ENCODE measurements around the gene PARVG. TPM values are rescaled to one million over a fixed set of nuclear protein-coding genes. Genes with fewer than 3 reads are reported as not detected.

PARVG gene
- total RNA-seq, 4 donors from 2014 or later, result 18.3 to 92.0 (median 46.6) TPM

DNA sequence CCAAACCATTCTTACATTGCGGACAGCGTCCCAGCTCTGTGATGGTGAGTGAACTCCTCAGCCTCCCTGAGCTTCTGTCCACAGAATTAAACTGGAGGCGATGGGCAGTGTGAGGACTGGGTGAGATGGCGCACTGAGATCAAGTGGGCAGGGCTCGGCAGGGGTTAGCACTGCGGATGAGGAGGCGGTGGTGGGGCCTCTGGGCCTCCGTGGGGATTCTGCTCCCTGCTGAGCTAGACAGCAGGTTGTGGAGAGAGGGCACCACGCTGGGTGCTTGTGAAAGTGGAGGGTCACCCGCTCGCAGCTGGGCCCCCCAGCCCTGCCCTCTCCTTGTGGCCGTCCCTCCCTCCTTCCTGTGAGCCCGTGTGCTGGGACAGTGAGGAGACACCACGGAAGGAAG is 25.6 kb upstream of the PARVG start:
- TF ChIP-seq, protein P1, sequence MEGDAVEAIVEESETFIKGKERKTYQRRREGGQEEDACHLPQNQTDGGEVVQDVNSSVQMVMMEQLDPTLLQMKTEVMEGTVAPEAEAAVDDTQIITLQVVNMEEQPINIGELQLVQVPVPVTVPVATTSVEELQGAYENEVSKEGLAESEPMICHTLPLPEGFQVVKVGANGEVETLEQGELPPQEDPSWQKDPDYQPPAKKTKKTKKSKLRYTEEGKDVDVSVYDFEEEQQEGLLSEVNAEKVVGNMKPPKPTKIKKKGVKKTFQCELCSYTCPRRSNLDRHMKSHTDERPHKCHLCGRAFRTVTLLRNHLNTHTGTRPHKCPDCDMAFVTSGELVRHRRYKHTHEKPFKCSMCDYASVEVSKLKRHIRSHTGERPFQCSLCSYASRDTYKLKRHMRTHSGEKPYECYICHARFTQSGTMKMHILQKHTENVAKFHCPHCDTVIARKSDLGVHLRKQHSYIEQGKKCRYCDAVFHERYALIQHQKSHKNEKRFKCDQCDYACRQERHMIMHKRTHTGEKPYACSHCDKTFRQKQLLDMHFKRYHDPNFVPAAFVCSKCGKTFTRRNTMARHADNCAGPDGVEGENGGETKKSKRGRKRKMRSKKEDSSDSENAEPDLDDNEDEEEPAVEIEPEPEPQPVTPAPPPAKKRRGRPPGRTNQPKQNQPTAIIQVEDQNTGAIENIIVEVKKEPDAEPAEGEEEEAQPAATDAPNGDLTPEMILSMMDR (IDR thresholded peaks at IDR 0.05; ENCODE audit: low read depth), result no peak

DNA sequence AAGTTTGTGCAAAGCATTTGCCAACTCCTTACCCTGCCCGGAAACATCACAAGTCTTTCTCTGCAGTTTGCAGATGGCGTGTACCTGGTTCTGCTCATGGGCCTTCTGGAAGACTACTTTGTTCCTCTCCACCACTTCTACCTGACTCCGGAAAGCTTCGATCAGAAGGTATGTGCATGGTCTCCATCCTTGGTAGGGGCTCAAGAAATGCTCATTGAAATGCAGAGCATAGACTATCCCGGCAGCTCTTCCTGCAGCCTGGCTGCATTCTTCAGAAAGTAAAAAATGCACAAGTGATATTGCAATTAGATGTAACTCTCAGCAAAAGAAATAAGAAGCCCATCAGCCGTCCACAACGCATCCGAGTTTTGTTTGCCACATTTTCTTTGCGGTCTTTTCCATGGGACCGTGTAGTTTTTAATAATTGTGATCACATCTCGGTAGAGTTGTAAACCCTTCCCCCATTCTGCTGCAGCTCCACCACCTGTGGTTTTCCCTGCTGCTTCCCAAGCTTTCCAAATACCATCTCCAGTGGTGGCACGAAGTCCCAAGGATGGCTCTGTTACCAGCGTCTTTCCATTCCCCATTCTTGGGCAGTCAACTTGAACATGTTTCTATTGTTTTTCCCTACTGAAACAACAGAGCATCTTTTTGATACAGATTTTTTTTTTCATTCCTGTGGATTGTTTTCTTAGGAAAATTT is 22.7 kb upstream of the PARVG start:
- TF ChIP-seq, protein P1 (IDR thresholded peaks at IDR 0.05; ENCODE audit: low read depth), result no peak

DNA sequence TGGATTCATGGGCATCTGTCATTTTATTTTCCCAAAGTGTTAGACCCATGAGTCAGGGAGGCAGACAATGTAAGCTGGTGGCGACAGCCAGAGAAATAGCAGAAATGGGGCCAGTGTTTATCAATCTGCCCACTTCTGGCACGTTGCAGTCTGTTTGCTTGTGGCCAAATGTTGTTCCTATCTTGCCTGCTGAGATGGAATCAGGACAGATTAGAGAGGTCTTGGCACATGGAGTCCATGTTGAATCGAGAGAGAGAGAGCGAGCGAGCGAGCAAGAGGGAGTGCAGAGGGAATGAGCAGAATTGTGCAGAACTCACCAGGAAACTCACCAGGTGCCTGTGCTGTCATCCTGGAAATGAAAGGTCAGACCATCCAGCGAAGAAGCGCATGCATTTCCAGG is 21.9 kb upstream of the PARVG start:
- TF ChIP-seq, protein P1 (IDR thresholded peaks at IDR 0.05; ENCODE audit: low read depth), result no peak

DNA sequence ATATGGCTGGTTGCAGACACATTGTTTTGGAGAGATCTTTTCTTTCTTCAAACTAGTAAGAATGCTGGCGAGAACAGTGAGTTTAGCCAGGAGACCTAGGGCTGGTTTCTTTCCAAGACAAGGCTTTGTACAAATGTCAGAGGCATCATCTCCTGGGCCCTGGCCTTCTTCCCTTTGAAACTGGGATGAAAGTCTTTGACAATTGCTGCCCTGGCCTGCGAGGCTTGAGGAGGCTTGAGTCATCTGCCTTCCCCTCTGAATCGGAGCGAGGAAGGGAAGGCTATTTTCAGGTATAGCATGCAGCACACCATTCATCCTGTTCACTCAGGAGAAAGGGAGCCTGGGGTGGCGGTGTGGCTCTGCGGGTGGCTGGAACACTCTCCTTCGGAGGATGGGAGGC is 21.5 kb upstream of the PARVG start:
- TF ChIP-seq, protein P1 (IDR thresholded peaks at IDR 0.05; ENCODE audit: low read depth), result no peak

DNA sequence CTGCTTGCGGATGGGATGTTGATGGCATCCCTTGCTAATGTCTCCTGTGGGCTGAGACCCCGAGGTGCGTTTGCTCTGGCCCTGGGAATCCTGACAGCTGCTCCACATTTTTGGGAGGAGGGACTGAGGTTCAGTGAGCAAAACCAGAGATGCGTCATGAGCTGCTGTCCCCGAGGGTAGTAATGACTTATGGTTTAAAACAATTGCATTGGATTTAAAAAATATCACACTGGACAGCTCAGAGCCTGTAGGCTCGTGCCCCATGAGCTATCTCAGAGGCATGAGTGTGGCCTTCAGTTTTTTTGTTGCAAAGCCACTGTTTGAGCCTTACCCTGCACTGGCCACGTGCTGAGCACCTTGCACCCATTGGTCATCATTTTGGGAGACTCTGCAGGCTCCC is 20.9 kb upstream of the PARVG start:
- TF ChIP-seq, protein P1 (IDR thresholded peaks at IDR 0.05; ENCODE audit: low read depth), result no peak

DNA sequence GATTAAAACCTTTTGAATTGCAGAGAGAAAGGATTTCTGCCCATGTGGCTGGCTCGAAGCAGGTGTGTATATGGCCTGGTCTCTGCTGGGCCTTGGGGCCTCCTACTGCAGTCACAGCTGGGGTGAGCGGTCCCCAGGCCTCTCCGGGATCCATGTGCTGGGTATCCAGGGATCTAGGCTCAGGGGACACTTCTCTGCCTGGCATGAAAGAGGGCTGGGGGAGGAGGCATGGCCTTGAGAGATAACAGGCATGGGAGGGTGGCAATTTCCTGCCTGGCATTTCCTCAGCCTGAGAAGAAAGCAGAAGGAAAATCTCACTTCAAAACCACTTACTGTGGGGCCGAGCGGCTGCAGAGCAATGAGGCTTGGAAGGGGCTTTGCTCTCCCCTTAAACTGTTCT is 20.3 kb upstream of the PARVG start:
- TF ChIP-seq, protein P1 (IDR thresholded peaks at IDR 0.05; ENCODE audit: low read depth), result no peak

DNA sequence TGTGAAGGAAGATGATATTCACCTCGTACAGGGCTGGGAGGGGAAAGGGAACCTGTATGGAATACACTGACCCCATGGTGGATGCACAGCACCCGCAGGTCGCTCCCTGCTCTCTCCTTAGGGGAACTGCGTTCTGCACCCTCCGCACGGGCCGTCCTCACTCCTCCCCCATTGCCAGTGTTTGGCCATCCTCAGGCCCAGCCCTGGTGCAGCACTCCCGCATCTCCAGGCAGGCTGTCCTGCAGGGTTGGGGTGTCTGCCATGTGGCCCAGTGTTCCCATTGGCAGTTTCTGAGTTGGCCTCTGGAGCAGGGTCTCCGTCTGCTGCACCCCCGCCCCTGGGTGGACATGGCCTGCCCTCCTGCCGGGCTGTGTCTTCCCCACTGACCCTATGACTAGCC is 19.1 kb upstream of the PARVG start:
- TF ChIP-seq, protein P1 (IDR thresholded peaks at IDR 0.05; ENCODE audit: low read depth), result no peak

Data from subcutaneous adipose tissue (tissue), 4 donors.